Measurements from ENCODE around the gene ZNF654. TPM values are rescaled to one million over a fixed set of nuclear protein-coding genes. Genes with fewer than 3 reads are reported as not detected.
A peak's percentile ranks its signal among the peaks of the same experiment; 100 is the strongest.

The ZNF654 gene
- polyA plus RNA-seq, 1 of the 3 experiments (the other 2 are of a cell fraction) = 1.6 TPM

DNA sequence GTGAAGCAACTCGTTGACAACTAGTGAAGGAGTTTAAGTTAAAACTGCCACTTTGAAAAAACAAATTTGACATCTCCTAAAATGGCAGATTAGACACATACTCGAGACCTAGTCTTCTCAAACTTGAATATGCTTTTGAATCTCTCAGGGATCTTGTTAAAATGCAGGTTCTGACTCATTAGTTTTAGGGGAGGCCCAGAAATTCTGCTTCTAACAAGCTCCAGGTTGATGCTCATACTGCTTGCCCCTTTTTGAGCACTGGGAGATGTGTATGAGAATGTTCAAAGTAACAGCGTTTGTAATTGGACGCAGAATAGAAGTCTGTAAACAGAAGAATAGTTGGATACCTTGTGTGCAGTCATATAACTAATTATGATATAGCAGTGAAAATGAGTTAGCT is 92.3 kb downstream of the ZNF654 start:
- peaks cover 6% of the 10 kb centered on the region for H3F3A ChIP-seq (replicated peaks; ENCODE audit: insufficient read depth)
- no peak overlapping the region for H3K9ac ChIP-seq
- H3K4me2 ChIP-seq = peak overlapping the region; percentile 82
- H3K4me3 ChIP-seq (ENCODE audit: low read depth in 2 of 2, low read length in 1 of 2) = peak overlapping the region; percentile 25 to 98
- no peaks in the 10 kb centered on the region for H3K9me2 ChIP-seq
- ChIA-PET CTCF (interaction anchor here (1.1 to 1.5 kb wide), 2 partner anchors 12 to 38 kb away, joined by 3 to 4 read pairs; no protein-coding TSS in a partner anchor), POLR2A (no interaction called here)
- H3K9me3 ChIP-seq = no peaks in the 10 kb centered on the region
- no peaks in the 10 kb centered on the region; the same call in 1 of the 2 replicates for H4K20me1 ChIP-seq (ENCODE audit: insufficient read depth)
- no peak overlapping the region for H3K27ac ChIP-seq (ENCODE audit: low read depth in 2 of 2, low read length in 1 of 2)
- TF ChIP-seq FOXM1 (IDR thresholded peaks at IDR 0.05; ENCODE audit: low read depth) = no peak
- no peak for TF ChIP-seq NRF1 (IDR thresholded peaks at IDR 0.05; ENCODE audit: low read depth, low read length)
- no peak for TF ChIP-seq TCF12 (IDR thresholded peaks at IDR 0.05)
- TF ChIP-seq FOXJ3 (CRISPR knock-in tag; IDR thresholded peaks at IDR 0.05) = no peak
- no peak for TF ChIP-seq NFIC (IDR thresholded peaks at IDR 0.05; ENCODE audit: borderline replicate concordance)
- no peak for TF ChIP-seq JUND (IDR thresholded peaks at IDR 0.05)
- TF ChIP-seq, protein P1, sequence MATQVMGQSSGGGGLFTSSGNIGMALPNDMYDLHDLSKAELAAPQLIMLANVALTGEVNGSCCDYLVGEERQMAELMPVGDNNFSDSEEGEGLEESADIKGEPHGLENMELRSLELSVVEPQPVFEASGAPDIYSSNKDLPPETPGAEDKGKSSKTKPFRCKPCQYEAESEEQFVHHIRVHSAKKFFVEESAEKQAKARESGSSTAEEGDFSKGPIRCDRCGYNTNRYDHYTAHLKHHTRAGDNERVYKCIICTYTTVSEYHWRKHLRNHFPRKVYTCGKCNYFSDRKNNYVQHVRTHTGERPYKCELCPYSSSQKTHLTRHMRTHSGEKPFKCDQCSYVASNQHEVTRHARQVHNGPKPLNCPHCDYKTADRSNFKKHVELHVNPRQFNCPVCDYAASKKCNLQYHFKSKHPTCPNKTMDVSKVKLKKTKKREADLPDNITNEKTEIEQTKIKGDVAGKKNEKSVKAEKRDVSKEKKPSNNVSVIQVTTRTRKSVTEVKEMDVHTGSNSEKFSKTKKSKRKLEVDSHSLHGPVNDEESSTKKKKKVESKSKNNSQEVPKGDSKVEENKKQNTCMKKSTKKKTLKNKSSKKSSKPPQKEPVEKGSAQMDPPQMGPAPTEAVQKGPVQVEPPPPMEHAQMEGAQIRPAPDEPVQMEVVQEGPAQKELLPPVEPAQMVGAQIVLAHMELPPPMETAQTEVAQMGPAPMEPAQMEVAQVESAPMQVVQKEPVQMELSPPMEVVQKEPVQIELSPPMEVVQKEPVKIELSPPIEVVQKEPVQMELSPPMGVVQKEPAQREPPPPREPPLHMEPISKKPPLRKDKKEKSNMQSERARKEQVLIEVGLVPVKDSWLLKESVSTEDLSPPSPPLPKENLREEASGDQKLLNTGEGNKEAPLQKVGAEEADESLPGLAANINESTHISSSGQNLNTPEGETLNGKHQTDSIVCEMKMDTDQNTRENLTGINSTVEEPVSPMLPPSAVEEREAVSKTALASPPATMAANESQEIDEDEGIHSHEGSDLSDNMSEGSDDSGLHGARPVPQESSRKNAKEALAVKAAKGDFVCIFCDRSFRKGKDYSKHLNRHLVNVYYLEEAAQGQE (IDR thresholded peaks at IDR 0.05; ENCODE audit: low read depth, low read length) = no peak
- TF ChIP-seq, protein P2, sequence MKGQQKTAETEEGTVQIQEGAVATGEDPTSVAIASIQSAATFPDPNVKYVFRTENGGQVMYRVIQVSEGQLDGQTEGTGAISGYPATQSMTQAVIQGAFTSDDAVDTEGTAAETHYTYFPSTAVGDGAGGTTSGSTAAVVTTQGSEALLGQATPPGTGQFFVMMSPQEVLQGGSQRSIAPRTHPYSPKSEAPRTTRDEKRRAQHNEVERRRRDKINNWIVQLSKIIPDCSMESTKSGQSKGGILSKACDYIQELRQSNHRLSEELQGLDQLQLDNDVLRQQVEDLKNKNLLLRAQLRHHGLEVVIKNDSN (IDR thresholded peaks at IDR 0.05; ENCODE audit: borderline replicate concordance, low read depth) = no peak
- TF ChIP-seq ELF1 (IDR thresholded peaks at IDR 0.05) = no peak
- TF ChIP-seq, protein P3, sequence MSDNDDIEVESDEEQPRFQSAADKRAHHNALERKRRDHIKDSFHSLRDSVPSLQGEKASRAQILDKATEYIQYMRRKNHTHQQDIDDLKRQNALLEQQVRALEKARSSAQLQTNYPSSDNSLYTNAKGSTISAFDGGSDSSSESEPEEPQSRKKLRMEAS (IDR thresholded peaks at IDR 0.05; ENCODE audit: low read depth) = no peak
- TF ChIP-seq CHD2 (IDR thresholded peaks at IDR 0.05; ENCODE audit: low read length, partially characterized antibody) = no peak
- H3K36me3 ChIP-seq (replicated peaks in 1 of 2; ENCODE audit: control insufficient read depth in 1 of 2, insufficient read depth in 2 of 2, low read length in 1 of 2) = peaks cover 27 to 30% of the 10 kb centered on the region in 2 experiments
- no peaks in the 10 kb centered on the region for H3K27me3 ChIP-seq (ENCODE audit: insufficient read depth)
- peaks cover 4 to 14% of the 10 kb centered on the region in 2 experiments; a peak in 3 of 4 replicates for H3K4me1 ChIP-seq (ENCODE audit: control insufficient read depth in 1 of 2, insufficient read depth in 2 of 2, low read depth in 1 of 2, low read length in 1 of 2)
- no peak overlapping the region for H2AFZ ChIP-seq (ENCODE audit: low read depth)
- peaks cover 91% of the 10 kb centered on the region for H3K79me2 ChIP-seq (ENCODE audit: insufficient read depth)
- DNase-seq = no peak
- WGBS (ENCODE audit: low lambda C conversion rate) = 45% methylated on average over 4 of the region's 4 CpGs

DNA sequence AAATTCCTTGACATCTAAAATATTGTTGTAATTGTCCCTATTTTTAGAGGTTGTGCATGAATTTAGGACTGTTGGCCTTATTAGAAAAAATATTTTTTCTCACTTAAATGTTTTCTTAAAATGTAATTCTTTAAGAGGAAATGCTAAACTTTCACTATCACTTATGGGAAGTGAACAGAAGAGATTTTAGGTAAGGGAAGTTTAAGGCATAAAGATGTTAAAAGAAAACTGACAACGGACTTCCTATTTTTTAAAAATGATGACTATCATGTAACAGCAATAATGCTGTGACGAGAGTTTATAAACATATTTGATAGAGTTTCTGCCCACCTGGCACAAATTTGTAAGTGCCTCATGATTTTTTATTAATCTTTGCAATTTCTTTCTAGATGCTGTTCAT is 93.8 kb downstream of the ZNF654 start:
- Histone ChIP-seq H3K36me3 (replicated peaks in 1 of 2; ENCODE audit: control insufficient read depth in 1 of 2, insufficient read depth in 2 of 2, low read length in 1 of 2) (peaks cover 42 to 44% of the 10 kb centered on the region in 2 experiments), H3K4me2 (no peak overlapping the region), H3K9ac (no peak overlapping the region), H3K79me2 (ENCODE audit: insufficient read depth) (peaks cover 91% of the 10 kb centered on the region), H3K4me1 (ENCODE audit: control insufficient read depth in 1 of 2, insufficient read depth in 2 of 2, low read depth in 1 of 2, low read length in 1 of 2) (peaks cover 4 to 10% of the 10 kb centered on the region in 2 experiments; a peak in 3 of 4 replicates), H3K27ac (ENCODE audit: low read depth in 2 of 2, low read length in 1 of 2) (no peak overlapping the region), H3K4me3 (ENCODE audit: low read depth in 2 of 2, low read length in 1 of 2) (no peak overlapping the region), H3K9me2 (no peaks in the 10 kb centered on the region), H4K20me1 (ENCODE audit: insufficient read depth) (no peaks in the 10 kb centered on the region; the same call in 1 of the 2 replicates), H2AFZ (ENCODE audit: low read depth) (no peak overlapping the region), H3K9me3 (no peaks in the 10 kb centered on the region), H3K27me3 (ENCODE audit: insufficient read depth) (no peaks in the 10 kb centered on the region), H3F3A (replicated peaks; ENCODE audit: insufficient read depth) (peaks cover 6% of the 10 kb centered on the region)
- ChIA-PET CTCF (no interaction called here), POLR2A (no interaction called here)
- no peak for TF ChIP-seq FOSL2 (IDR thresholded peaks at IDR 0.05; ENCODE audit: borderline replicate concordance, low read depth)
- TF ChIP-seq RXRA (IDR thresholded peaks at IDR 0.05; ENCODE audit: borderline replicate concordance, low read depth) = no peak
- TF ChIP-seq, protein P4, sequence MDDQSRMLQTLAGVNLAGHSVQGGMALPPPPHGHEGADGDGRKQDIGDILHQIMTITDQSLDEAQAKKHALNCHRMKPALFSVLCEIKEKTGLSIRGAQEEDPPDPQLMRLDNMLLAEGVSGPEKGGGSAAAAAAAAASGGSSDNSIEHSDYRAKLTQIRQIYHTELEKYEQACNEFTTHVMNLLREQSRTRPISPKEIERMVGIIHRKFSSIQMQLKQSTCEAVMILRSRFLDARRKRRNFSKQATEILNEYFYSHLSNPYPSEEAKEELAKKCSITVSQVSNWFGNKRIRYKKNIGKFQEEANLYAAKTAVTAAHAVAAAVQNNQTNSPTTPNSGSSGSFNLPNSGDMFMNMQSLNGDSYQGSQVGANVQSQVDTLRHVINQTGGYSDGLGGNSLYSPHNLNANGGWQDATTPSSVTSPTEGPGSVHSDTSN (IDR thresholded peaks at IDR 0.05) = no peak
- no peak for TF ChIP-seq SIN3A (IDR thresholded peaks at IDR 0.05; ENCODE audit: borderline replicate concordance, low read depth, low read length)
- no peak for TF ChIP-seq RCOR1 (IDR thresholded peaks at IDR 0.05; ENCODE audit: low read length)
- no peak for TF ChIP-seq CHD2 (IDR thresholded peaks at IDR 0.05; ENCODE audit: low read length, partially characterized antibody)
- TF ChIP-seq TEAD4 (IDR thresholded peaks at IDR 0.05; ENCODE audit: borderline replicate concordance, insufficient read depth) = no peak
- TF ChIP-seq EP300 (IDR thresholded peaks at IDR 0.05; ENCODE audit: borderline replicate concordance in 1 of 2, low read depth in 1 of 2, low read length in 1 of 2) = no peak
- no peak for TF ChIP-seq GATA2 (CRISPR knock-in tag; IDR thresholded peaks at IDR 0.05)
- no peak for TF ChIP-seq YY1 (IDR thresholded peaks at IDR 0.05; ENCODE audit: low read depth)
- WGBS (ENCODE audit: low lambda C conversion rate) = 95% methylated on average over 2 of the region's 2 CpGs
- no peak for DNase-seq

Data from SK-N-SH (cell line).